HUES6 (cell line): ENCODE measurements around the gene TIMELESS.
"Not testable (repeated sequence)": the region's sequence is repeated elsewhere in the genome, so short reads cannot be mapped to it uniquely, and the experiment has no call there.

Experiments
- H3K27ac ChIP-seq: 2 replicates; pipeline ENCODE4 v1.7.0; 2013; ENCODE audit warnings: low read depth, mild to moderate bottlenecking, low read length, inconsistent platforms
- H3K27me3 ChIP-seq: 2 replicates; pipeline ENCODE4 v1.6.1; 2013; ENCODE audit warnings: low read length; ENCODE audit not compliant: control insufficient read depth, insufficient read depth
- H3K36me3 ChIP-seq: 2 replicates; pipeline ENCODE4 v1.6.1; 2013; ENCODE audit warnings: low read length; ENCODE audit not compliant: control insufficient read depth, insufficient read depth
- H3K4me1 ChIP-seq: 2 replicates; pipeline ENCODE4 v1.6.1; 2013; ENCODE audit warnings: low read length; ENCODE audit not compliant: control insufficient read depth, insufficient read depth
- H3K4me3 ChIP-seq: 2 replicates; pipeline ENCODE4 v1.5.1; 2013; ENCODE audit warnings: low read depth, low read length
- H3K9ac ChIP-seq: one replicate; pipeline ENCODE4 v1.6.1; 2013; ENCODE audit warnings: mild to moderate bottlenecking, low read length
- H3K9me3 ChIP-seq: 2 replicates; pipeline ENCODE4 v1.6.1; 2013; ENCODE audit warnings: low read depth, low read length; ENCODE audit not compliant: control insufficient read depth, insufficient read depth

The TIMELESS gene, protein sequence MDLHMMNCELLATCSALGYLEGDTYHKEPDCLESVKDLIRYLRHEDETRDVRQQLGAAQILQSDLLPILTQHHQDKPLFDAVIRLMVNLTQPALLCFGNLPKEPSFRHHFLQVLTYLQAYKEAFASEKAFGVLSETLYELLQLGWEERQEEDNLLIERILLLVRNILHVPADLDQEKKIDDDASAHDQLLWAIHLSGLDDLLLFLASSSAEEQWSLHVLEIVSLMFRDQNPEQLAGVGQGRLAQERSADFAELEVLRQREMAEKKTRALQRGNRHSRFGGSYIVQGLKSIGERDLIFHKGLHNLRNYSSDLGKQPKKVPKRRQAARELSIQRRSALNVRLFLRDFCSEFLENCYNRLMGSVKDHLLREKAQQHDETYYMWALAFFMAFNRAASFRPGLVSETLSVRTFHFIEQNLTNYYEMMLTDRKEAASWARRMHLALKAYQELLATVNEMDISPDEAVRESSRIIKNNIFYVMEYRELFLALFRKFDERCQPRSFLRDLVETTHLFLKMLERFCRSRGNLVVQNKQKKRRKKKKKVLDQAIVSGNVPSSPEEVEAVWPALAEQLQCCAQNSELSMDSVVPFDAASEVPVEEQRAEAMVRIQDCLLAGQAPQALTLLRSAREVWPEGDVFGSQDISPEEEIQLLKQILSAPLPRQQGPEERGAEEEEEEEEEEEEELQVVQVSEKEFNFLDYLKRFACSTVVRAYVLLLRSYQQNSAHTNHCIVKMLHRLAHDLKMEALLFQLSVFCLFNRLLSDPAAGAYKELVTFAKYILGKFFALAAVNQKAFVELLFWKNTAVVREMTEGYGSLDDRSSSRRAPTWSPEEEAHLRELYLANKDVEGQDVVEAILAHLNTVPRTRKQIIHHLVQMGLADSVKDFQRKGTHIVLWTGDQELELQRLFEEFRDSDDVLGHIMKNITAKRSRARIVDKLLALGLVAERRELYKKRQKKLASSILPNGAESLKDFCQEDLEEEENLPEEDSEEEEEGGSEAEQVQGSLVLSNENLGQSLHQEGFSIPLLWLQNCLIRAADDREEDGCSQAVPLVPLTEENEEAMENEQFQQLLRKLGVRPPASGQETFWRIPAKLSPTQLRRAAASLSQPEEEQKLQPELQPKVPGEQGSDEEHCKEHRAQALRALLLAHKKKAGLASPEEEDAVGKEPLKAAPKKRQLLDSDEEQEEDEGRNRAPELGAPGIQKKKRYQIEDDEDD

DNA sequence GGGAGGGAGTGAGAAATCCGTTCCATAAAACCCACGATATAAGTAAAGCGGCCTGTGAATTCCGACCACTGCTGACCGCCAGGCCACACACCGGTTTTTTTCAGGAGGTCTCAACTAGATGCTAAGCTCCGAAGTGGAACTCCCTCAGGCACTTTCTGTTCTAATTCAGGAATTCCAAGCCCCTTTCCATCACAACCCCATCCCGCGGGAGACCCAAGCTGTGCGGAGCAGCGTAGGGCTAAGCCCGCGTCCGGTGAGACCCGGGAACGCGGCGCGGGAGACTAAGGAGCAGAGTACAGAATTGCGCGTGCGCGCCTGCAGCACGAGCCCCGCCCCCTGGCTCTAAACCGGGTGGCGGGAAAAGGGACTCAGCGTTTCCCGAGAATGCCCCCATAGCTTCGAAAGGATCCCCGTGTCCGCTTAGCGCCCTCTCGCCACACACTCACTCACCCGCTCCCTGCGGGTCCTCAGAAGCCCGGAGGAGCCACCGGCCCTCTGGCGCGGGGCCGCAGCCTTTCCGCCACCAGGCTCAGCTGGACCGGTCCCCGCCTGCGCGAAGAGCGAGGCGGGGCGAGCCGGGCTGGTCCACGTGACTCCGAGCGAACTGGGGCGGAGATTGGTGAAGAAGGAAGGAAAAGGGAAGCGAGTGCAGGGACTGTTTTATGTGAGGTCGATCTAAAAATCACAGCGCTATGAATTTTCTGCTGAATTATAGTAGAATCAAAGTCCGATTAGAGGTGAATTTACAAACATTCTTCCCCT is at the start of gene TIMELESS:
TIMELESS (minus strand) TSS at position 567 of the 762 bp plus-strand sequence. CDS start 15,256 bp downstream, outside the sequence.
- Histone ChIP-seq H3K4me3 (peak within 1 kb of the TSS; percentile 95), H3K9me3 (peaks cover 4% of the 10 kb centered on the region), H3K9ac (peak within 1 kb of the TSS; percentile 94), H3K4me1 (peaks cover 9% of the 10 kb centered on the region), H3K27me3 (no peaks in the 10 kb centered on the region), H3K36me3 (peaks cover 14% of the 10 kb centered on the region; the same call in 1 of the 2 replicates), H3K27ac (peak within 1 kb of the TSS; percentile 93)

DNA sequence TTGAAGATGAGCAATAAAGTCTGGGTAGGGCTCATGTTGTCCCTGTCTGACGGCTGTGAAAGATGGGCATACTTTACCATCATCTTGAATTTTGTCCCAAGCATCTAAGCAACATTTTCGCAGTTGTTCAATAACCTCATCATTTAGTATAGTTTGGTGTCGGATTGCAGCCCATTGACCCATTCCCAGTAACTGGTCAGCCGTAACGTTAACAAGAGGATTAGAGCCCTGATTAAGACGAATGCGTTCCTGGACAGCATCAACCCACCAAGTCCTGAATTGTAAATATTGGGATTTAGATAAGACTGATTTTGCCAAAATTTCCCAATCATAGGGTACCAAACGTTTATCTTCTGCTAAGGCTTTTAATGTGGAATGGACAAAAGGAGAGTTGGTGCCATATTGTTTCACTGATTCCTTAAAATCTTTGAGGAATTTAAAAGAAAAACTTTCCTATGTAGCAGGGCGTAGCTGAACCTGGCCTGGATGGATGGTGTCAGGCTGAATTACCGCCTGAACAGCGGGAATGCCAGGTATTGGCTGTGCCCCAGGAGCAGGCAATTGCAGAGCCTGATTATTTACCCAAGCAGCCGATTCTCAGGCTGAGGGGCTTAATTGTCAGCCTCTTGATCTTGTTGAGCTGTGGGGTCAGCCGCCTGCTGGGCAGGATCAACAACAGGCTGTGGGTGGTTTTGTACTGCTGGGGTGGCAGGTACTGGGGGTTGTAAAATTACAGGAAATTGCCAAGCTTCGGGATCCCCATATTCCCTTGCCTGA is 49.1 kb upstream of the TIMELESS start:
- not testable (repeated sequence) for H3K4me1 ChIP-seq, H3K27ac ChIP-seq, H3K36me3 ChIP-seq, H3K4me3 ChIP-seq, H3K9ac ChIP-seq, H3K27me3 ChIP-seq
- H3K9me3 ChIP-seq = peaks cover 11% of the 10 kb centered on the region

DNA sequence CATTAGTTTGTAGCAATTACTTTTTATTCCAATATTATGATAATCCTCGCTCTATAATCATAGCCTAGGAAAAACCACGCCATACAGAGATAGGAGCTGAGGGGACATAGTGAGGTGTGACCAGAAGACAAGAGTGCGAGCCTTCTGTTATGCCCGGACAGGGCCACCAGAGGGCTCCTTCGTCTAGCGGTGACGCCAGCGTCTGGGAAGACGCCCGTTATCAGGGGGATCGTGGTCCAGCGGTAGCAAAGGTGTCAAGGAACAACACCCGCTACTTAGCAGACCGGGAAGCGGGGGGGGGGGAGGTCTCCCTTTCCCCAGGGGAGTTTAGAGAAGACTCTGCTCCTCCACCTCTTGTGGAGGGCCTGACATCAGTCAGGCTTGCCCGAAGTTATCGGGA is 47.5 kb upstream of the TIMELESS start:
- not testable (repeated sequence) for H3K36me3 ChIP-seq, H3K4me3 ChIP-seq, H3K4me1 ChIP-seq, H3K27me3 ChIP-seq, H3K27ac ChIP-seq, H3K9ac ChIP-seq
- peaks cover 15% of the 10 kb centered on the region for H3K9me3 ChIP-seq

DNA sequence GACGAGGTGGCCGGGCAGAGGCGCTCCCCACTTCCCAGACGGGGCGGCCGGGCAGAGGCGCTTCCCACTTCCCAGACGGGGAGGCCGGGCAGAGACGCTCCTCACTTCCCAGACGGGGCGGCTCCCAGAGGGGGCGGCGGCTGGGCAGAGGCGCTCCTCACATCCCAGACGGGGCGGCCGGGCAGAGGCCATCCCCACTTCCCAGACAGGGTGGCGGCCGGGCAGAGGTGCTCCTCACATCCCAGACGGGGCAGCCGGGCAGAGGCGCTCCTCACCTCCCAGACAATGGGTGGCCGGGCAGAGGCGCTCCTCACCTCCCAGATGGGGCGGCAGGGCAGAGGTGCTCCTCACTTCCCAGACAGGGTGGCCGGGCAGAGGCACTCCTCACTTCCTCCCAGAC is 45.3 kb upstream of the TIMELESS start:
- H3K36me3 ChIP-seq, H3K4me3 ChIP-seq, H3K27ac ChIP-seq, H3K9ac ChIP-seq, H3K4me1 ChIP-seq: not testable (repeated sequence)
- peaks cover 22% of the 10 kb centered on the region for H3K27me3 ChIP-seq
- H3K9me3 ChIP-seq = peaks cover 17% of the 10 kb centered on the region

DNA sequence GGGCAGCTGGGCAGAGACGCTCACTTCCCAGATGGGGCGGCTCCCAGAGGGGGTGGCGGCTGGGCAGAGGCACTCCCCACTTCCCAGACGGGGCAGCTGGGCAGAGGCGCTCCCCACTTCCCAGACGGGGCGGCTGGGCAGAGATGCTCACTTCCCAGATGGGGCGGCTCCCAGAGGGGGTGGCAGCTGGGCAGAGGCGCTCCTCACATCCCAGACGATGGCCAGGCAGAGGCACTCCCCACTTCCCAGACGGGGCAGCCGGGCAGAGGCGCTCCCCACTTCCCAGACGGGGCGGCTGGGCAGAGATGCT is 44.8 kb upstream of the TIMELESS start:
- Histone ChIP-seq H3K9me3 (peaks cover 17% of the 10 kb centered on the region), H3K27me3 (peaks cover 27% of the 10 kb centered on the region)
- H3K4me1 ChIP-seq, H3K9ac ChIP-seq, H3K36me3 ChIP-seq, H3K4me3 ChIP-seq, H3K27ac ChIP-seq: not testable (repeated sequence)

DNA sequence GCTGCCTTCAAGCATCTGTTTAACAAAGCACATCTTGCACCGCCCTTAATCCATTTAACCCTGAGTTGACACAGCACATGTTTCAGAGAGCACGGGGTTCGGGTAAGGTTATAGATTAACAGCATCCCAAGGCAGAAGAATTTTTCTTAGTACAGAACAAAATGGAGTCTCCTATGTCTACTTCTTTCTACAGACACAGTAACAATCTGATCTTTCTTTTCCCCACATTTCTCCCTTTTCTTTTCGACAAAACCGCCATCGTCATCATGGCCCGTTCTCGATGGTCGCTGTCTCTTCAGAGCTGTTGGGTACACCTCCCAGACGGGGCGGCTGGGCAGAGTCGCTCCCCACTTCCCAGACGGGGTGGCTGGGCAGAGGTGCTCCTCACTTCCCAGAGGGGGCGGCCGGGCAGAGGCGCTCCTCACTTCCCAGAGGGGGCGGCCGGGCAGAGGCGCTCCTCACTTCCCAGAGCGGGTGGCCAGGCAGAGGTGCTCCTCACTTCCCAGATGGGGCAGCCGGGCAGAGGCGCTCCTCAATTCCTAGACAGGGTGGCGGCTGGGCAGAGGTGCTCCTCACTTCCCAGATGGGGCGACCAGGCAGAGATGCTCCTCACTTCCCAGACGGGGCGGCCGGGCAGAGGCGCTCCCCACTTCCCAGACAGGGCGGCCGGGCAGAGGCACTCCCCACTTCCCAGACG is 44.3 kb upstream of the TIMELESS start:
- not testable (repeated sequence) for H3K27ac ChIP-seq, H3K4me1 ChIP-seq, H3K36me3 ChIP-seq, H3K9ac ChIP-seq, H3K4me3 ChIP-seq
- Histone ChIP-seq H3K9me3 (peaks cover 17% of the 10 kb centered on the region), H3K27me3 (peaks cover 28% of the 10 kb centered on the region)

DNA sequence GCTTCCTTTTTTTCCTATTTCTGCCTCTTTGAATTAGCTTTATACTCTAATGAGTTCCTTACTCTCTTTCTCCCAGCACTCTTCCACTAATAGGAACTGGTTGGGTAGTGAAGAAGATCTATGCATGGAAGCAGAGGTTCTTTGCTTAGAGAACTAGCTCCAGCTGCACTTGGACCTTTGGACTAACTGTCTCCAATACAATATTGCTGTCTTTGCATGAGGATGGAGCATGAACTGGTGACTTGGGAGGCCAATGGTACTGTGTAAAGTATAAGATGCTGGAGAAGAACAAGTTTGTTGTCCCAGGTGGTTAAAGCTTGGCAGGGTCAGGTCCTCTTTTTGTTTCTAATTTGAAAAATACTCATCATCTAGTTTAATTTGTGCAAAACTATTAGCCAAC is 41.1 kb upstream of the TIMELESS start:
- H3K27ac ChIP-seq = no peak overlapping the region
- H3K9ac ChIP-seq = no peak overlapping the region
- H3K4me3 ChIP-seq = no peak overlapping the region
- H3K27me3 ChIP-seq = peaks cover 55% of the 10 kb centered on the region
- H3K4me1 ChIP-seq = no peaks in the 10 kb centered on the region
- H3K9me3 ChIP-seq = peaks cover 11% of the 10 kb centered on the region
- H3K36me3 ChIP-seq = no peaks in the 10 kb centered on the region

DNA sequence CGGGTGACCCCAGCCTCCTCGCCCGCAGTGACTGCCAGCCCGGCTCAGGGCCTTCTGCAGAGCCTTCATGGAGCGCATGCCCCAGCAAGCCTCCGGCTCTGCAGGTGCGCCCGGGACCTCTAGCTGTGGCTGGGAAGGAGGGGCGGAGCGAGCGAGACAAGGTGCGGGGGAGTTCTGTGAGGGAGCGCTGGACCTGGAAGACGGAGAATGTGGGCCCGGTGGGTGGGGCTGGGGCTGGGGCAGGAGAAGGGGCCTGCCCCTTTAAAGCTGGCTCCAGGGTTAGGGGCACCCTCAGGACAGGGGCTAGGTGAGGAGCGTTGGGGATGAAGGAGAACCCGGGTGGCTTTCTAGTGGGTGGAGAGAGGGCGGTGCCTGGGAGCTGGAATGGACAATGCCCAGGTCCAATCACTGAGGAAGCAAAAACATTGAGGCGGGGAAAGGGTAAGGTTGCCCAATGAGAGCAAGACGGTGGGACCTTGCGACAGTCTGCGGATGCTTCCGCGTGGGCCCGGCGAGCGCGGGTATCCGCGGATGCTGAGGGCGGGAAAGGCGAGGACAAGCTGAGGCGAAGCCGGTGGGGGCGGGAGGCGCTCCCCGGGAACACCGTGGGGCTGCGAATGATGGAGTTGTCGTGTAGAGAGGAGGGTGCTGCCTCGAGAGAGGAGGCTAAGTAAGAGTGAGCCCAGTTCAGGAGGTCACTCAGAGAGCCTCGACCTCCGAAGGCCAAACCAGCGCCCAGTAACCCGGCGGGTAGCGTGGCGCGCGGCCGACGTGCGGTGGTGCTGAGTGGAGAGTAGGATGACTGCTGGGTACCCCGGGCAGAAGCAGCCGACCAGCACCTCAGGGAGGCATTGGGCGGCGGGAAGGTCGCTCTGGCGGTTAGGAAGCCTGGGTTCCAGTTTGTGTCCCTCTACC is 39.1 kb upstream of the TIMELESS start, which contains the start of gene GLS2:
GLS2 (minus strand) TSS at position 121 of the 915 bp plus-strand sequence; CDS start at position 78, 43 bp downstream.
- Histone ChIP-seq H3K4me1 (no peaks in the 10 kb centered on the region), H3K36me3 (no peaks in the 10 kb centered on the region), H3K27ac (no peak within 1 kb of the TSS), H3K9ac (peak within 1 kb of the TSS; percentile 51), H3K9me3 (peaks cover 6% of the 10 kb centered on the region; the same call in 1 of the 2 replicates), H3K27me3 (peaks cover 55% of the 10 kb centered on the region), H3K4me3 (peak within 1 kb of the TSS; percentile 78)
